VCaP (cell line): Measurements from ENCODE around the gene PLSCR2.
"Not testable (repeated sequence)": the region's sequence is repeated elsewhere in the genome, so short reads cannot be mapped to it uniquely, and the experiment has no call there.

Source experiments
- H3K27ac ChIP-seq: fragments of 450-650 bp; 2 replicates; pipeline ENCODE4 v1.5.1; 2017
- TF ChIP-seq, protein P1 (sequence below): fragments of 450-650 bp; conservative IDR thresholded peaks from 2 replicates; pipeline ENCODE4 v1.5.1; 2017; ENCODE audit warnings: mild to moderate bottlenecking, moderate library complexity

PLSCR2 gene

GRCh38 chr3:146432066-146432465 lies 37.3 kb downstream of the PLSCR2 start:
- TF ChIP-seq, protein P1, sequence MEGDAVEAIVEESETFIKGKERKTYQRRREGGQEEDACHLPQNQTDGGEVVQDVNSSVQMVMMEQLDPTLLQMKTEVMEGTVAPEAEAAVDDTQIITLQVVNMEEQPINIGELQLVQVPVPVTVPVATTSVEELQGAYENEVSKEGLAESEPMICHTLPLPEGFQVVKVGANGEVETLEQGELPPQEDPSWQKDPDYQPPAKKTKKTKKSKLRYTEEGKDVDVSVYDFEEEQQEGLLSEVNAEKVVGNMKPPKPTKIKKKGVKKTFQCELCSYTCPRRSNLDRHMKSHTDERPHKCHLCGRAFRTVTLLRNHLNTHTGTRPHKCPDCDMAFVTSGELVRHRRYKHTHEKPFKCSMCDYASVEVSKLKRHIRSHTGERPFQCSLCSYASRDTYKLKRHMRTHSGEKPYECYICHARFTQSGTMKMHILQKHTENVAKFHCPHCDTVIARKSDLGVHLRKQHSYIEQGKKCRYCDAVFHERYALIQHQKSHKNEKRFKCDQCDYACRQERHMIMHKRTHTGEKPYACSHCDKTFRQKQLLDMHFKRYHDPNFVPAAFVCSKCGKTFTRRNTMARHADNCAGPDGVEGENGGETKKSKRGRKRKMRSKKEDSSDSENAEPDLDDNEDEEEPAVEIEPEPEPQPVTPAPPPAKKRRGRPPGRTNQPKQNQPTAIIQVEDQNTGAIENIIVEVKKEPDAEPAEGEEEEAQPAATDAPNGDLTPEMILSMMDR = no peak

GRCh38 chr3:146431240-146431639 lies 38.1 kb downstream of the PLSCR2 start:
- no peak overlapping the region for H3K27ac ChIP-seq
- TF ChIP-seq, protein P1 = no peak

More at GRCh38 chr3:146432066-146432465, 37.3 kb downstream of the PLSCR2 start:
- no peak overlapping the region for H3K27ac ChIP-seq

- TF ChIP-seq, protein P1 = no peak
- H3K27ac ChIP-seq = no peak overlapping the region
Measured at GRCh38 chr3:146425341-146425740, 44.0 kb downstream of the PLSCR2 start.

DNA sequence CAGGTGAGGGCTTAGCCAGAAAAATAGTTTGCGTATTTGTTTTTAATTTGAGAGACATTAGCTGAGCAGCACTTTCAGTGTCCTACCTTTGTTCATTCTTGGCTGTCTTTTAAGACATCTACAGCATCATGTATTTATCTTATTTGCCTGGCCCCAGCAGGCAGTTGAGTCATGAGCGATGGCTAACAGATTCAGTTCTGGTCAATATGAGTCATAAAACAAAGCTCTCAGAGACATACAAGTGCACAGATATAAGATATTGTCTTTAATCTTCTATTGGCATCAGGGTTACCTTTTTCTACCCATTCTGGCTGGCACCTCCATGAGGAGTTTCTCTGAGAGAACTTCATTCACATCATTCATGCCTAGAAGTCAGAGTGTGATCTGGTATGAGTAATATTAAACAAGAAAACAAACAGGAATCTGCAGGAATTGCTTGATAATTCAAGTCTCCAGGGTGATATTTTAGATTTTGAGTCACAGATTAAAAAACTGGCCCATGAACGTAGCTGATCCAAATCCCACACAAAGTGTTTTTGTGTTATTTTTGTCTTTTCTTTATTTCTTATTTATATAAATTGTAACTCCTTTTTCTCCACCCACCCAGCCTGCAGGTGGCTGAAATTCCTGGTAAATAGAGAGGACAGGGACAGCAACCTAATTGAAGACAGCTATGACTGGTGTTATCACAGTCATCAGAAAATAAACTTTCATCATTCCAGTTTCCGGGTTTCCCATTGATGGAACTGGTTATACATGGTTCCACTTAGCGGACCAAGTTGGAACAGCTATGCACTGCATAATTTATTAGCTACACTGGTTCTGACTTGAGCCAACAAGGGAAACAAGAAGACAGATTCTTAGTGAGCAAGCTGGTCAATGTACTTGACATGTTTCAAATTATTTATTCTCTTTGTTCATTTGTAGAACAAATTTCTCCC lies 47.3 kb downstream of the PLSCR2 start:
- H3K27ac ChIP-seq = peak overlapping the region; percentile 61
- TF ChIP-seq, protein P1 = peak; percentile 58

DNA sequence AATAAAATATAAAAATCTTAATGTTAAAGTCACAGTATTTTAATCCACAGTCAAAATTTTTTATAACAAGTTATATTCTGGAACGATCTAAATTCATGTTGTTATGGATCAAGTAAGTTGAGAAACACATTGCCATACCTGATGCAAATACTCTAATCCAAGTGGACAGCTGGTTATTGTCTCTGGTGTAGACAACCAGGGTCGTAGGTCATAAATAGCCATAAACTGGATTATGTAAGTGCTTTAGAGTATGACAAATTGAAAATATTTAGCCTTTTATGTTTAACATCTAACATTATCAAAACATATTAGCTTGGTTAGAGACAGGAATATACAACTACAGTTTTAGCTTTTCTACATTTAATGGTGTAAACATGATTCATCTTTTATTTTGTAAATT lies 53.0 kb downstream of the PLSCR2 start:
- H3K27ac ChIP-seq = no peak overlapping the region
- TF ChIP-seq, protein P1 = no peak

GRCh38 chr3:146414010-146414409 lies 55.4 kb downstream of the PLSCR2 start:
- H3K27ac ChIP-seq = no peak overlapping the region
- TF ChIP-seq, protein P1 = no peak

GRCh38 chr3:146412711-146413110 lies 56.6 kb downstream of the PLSCR2 start:
- not testable (repeated sequence) for H3K27ac ChIP-seq

GRCh38 chr3:146407956-146408355 lies 61.4 kb downstream of the PLSCR2 start:
- no peak overlapping the region for H3K27ac ChIP-seq
- TF ChIP-seq, protein P1 = no peak
